NCI-H345 treated with DMSO at 0.1 percent for 48 hours (cell line): ENCODE results near the gene CWF19L1.

Source experiments
- DNase-seq: peaks from one replicate; lab custom pipeline; 2025; ENCODE audit not compliant: unreplicated experiment; lab: John Stamatoyannopoulos, UW

The CWF19L1 gene

DNA sequence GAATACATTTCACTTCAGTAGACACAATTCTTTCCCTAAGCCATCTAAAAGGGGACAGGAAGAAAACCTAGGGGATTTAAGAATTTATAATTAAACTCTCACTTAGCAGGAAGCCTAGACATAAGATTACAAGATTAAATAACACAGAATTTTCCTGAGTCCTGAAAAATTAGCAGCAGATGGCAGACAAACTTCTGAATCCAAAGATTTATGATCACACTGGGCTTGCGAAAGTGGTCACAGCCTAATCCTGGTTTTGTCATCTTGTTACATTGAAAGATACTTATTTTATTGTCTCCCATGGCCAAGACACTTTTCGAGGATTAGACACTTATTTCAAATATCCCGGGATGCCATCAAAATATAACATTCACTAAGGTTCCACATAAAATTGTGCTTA is 84.5 kb downstream of the CWF19L1 start:
- DNase-seq = no peak
